Stimulated activated CD4-positive, alpha-beta T cell treated with anti-CD3 and anti-CD28 coated beads, Interleukin-4, amount 100 ng/mL, for 24 hours (primary cell): ENCODE measurements around the gene CLCNKB.

Experiments used
- DNase-seq: peaks from one replicate; pipeline ENCODE4 v3.0.0-alpha.2; 2020

CLCNKB gene

GRCh38 chr1:16077406-16078245 lies 34.0 kb downstream of the CLCNKB start:
- no peak for DNase-seq

- peak; percentile 76 for DNase-seq
Measured at GRCh38 chr1:16078925-16079656, 35.5 kb downstream of the CLCNKB start.

- DNase-seq = no peak
Measured at GRCh38 chr1:16080422-16081150, 37.0 kb downstream of the CLCNKB start.

- no peak for DNase-seq
Measured at GRCh38 chr1:16081636-16082035, 38.1 kb downstream of the CLCNKB start.

GRCh38 chr1:16082283-16083038 lies 38.9 kb downstream of the CLCNKB start:
- peak; percentile 70 for DNase-seq

GRCh38 chr1:16083486-16083885 lies 39.9 kb downstream of the CLCNKB start:
- no peak for DNase-seq

GRCh38 chr1:16085522-16085921 lies 41.9 kb downstream of the CLCNKB start:
- no peak for DNase-seq

GRCh38 chr1:16087733-16088132 lies 44.2 kb downstream of the CLCNKB start:
- DNase-seq = no peak

GRCh38 chr1:16088351-16088911 lies 44.8 kb downstream of the CLCNKB start:
- no peak for DNase-seq

- DNase-seq = no peak
Measured at GRCh38 chr1:16088996-16089395, 45.4 kb downstream of the CLCNKB start.

GRCh38 chr1:16090076-16090826 lies 46.7 kb downstream of the CLCNKB start:
- no peak for DNase-seq

GRCh38 chr1:16091296-16091695 lies 47.7 kb downstream of the CLCNKB start:
- no peak for DNase-seq

- DNase-seq = no peak
Measured at GRCh38 chr1:16092097-16092922, 48.7 kb downstream of the CLCNKB start.

GRCh38 chr1:16092923-16093511 lies 49.4 kb downstream of the CLCNKB start:
- DNase-seq = no peak

GRCh38 chr1:16093611-16094010 lies 50.0 kb downstream of the CLCNKB start:
- no peak for DNase-seq

- DNase-seq = no peak
Measured at GRCh38 chr1:16094453-16095158, 51.0 kb downstream of the CLCNKB start.

- DNase-seq = no peak
Measured at GRCh38 chr1:16095447-16095846, 51.9 kb downstream of the CLCNKB start.

- no peak for DNase-seq
Measured at GRCh38 chr1:16099412-16099811, 55.8 kb downstream of the CLCNKB start.

GRCh38 chr1:16101623-16102022 lies 58.0 kb downstream of the CLCNKB start:
- no peak for DNase-seq
